Peyer's patch (tissue), 4 donors: ENCODE measurements around the gene CHRM1.

ENCODE experiments used
- CTCF ChIP-seq, 6 experiments: fragments of 450-650 bp in 4 of 6; fragments of 200-600 bp in 2 of 6; sonication (generic) in 1 of 6; IDR thresholded peaks; one replicate each; pipeline ENCODE4 v1.5.1; 2017 to 2019; ENCODE audit warnings: antibody characterized with exemption in 6 of 6, mild to moderate bottlenecking in 3 of 6, moderate library complexity in 1 of 6
- POLR2A ChIP-seq, 2 donors: fragments of 450-650 bp; IDR thresholded peaks; one replicate each; pipeline ENCODE4 v1.5.1; 2017; ENCODE audit warnings: antibody characterized with exemption in 2 of 2, mild to moderate bottlenecking in 2 of 2, moderate library complexity in 2 of 2

DNA sequence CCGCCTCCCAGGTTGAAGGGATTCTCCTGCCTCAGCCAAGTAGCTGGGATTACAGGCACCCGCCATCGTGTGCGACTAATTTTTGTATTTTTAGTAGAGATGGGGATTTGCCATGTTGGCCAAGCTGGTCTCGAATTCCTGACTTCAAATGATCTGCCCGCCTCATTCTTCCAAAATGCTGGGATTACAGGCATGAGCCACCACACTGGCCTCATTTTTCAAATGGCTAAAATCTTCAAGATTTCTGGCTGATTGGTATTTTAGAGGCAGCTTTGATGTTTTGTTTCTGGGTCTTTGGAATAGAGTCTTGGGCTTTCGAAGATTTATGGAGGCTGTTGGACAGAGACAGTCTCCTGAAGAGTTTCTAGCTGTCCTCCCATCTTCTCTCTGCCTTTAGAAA, 46.3 kb downstream of the CHRM1 start:
- TF ChIP-seq CTCF (IDR thresholded peaks at IDR 0.05) (no peak), POLR2A (IDR thresholded peaks at IDR 0.05) (no peak)
